Adrenal gland (tissue), 12 donors: ENCODE data around the gene TRIM63. TPM values are rescaled to one million over a fixed set of nuclear protein-coding genes. Genes with fewer than 3 reads are reported as not detected.

Experiments
- DNase-seq, 7 donors: peaks; one replicate each; pipeline ENCODE4 v3.0.0-alpha.2; 2019 to 2020
- H3K27ac ChIP-seq, 5 donors: fragments of 200-600 bp; sonication (generic) in 4 of 5; 1 replicate in 3 of 5; 2 replicates in 2 of 5; pipeline versions ENCODE4 v1.5.1 to v1.8.0; 2016 to 2020; ENCODE audit warnings: mild to moderate bottlenecking in 1 of 5
- H3K27me3 ChIP-seq: fragments of 200-600 bp; 2 replicates; pipeline ENCODE4 v1.8.0; 2021
- H3K36me3 ChIP-seq, 2 donors: fragments of 200-600 bp; replicated peaks in 1 of 2; 1 replicate in 1 of 2; 2 replicates in 1 of 2; pipeline versions ENCODE4 v1.5.1 to v1.8.0; 2018 to 2022
- H3K4me1 ChIP-seq, 2 donors: fragments of 200-600 bp; replicated peaks in 1 of 2; 1 replicate in 1 of 2; 2 replicates in 1 of 2; pipeline versions ENCODE4 v1.5.1 to v1.8.0; 2018 to 2021
- H3K4me3 ChIP-seq, 4 donors: fragments of 200-600 bp; sonication (generic) in 3 of 4; one replicate each; pipeline ENCODE4 v1.5.1; 2016 to 2018
- H3K9me3 ChIP-seq, 3 donors: fragments of 200-600 bp; sonication (generic) in 1 of 3; replicated peaks in 1 of 3; 1 replicate in 2 of 3; 2 replicates in 1 of 3; pipeline versions ENCODE4 v1.5.1 to v1.8.0; 2016 to 2021
- POLR2A ChIP-seq, 2 donors: fragments of 450-650 bp; IDR thresholded peaks; one replicate each; pipeline ENCODE4 v1.6.1; 2017; ENCODE audit warnings: antibody characterized with exemption in 2 of 2, mild to moderate bottlenecking in 2 of 2, moderate library complexity in 1 of 2
- WGBS, 4 donors: extraction: QIAGEN DNeasy Blood & Tissue Kit in 2 of 4; methylation state at CpG; one replicate each; pipeline versions ENCODE4 v1.1.5 to v1.1.7; 2013 to 2017; 5-methylcytosine and 5-hydroxymethylcytosine counted together
- intact Hi-C, 2 donors: fragments of 100-400 bp; cut with DNase I; formaldehyde crosslinking; loops; one replicate each; pipeline versions ENCODE4 v1.14.1 to v1.15.0; 2022 to 2023
- polyA plus RNA-seq, 3 donors: library from polyadenylated mRNA; stranded (reverse); fragments of 200-250 nt in 2 of 3; fragments of 350-450 nt in 1 of 3; fragmentation: Illumina TruSeq in 1 of 3; extraction: RNeasy Lipid Tissue Mini Kit (QIAGEN cat#74804) in 1 of 3; gene quantifications; one replicate each; pipeline ENCODE4 v1.2.3, GENCODE V29; 2013 to 2014
- total RNA-seq, 9 donors: library from RNA; depleted of rRNA in 4 of 9; stranded (reverse); fragments of >200 nt in 4 of 9; fragments of 120-200 nt in 1 of 9; fragmentation: NEBNext Ultra II Directional in 1 of 9; extraction: Animal tissue kit (Norgen Biotek cat#: 25700) in 1 of 9; gene quantifications; one replicate each; pipeline versions ENCODE4 v1.1.0 to v1.2.4, GENCODE V29; 2013 to 2023
- TF ChIP-seq, protein P1 (sequence below), 6 experiments: fragments of 450-650 bp in 4 of 6; fragments of 200-600 bp in 2 of 6; sonication (generic) in 1 of 6; IDR thresholded peaks; 1 replicate in 5 of 6; 2 replicates in 1 of 6; pipeline versions ENCODE4 v1.5.1 to v1.8.0; 2016 to 2021; ENCODE audit warnings: antibody characterized with exemption in 6 of 6, mild to moderate bottlenecking in 2 of 6, moderate library complexity in 1 of 6
- donor health status: healthy with polysubstance abuse.
- donor health status: Bipolar disorder and iron deficiency.
- donor health status: DM: yes; HTN: yes; CAD: no.
- donor health status: DM: no; HTN: no; CAD: no.
- donor health status: DM: no; HTN: no; CAD: no.
- donor health status: DM: yes; HTN: yes; CAD: no.

Gene TRIM63
- total and polyA plus RNA-seq, 12 donors, result 0.06 to 4.6 (median 0.18) TPM; not detected in 7

DNA sequence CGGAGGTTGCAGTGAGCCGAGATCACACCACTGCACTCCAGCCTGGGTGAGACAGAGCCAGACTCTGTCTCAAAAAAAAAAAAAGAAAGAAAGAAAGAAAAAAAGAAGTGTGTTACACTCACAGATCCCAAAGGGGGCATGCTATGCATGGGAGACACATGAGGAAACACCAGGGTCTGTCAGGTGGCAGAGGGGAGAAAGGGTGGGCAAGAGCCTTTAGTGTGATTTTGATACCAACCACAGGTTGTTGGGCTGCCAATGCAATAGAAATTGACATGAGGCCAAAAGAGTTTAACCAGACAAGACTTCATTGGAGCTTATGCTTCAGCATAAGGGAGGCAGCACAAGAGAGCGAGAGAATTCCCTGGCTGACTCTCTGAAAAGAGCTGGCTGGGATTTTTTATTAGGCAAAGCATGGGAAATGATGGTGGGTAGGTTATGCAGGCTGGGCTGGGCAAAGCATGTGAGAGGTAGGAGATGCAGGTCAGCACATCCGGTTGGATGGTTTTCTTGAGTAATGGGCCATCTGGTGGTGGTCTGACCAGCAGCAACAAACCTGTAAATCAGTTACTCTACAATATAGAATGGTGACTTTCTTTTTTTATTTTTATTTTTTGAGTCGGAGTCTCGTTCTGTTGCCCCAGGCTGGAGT is 57.5 kb downstream of the TRIM63 start:
- TF ChIP-seq, protein P1, sequence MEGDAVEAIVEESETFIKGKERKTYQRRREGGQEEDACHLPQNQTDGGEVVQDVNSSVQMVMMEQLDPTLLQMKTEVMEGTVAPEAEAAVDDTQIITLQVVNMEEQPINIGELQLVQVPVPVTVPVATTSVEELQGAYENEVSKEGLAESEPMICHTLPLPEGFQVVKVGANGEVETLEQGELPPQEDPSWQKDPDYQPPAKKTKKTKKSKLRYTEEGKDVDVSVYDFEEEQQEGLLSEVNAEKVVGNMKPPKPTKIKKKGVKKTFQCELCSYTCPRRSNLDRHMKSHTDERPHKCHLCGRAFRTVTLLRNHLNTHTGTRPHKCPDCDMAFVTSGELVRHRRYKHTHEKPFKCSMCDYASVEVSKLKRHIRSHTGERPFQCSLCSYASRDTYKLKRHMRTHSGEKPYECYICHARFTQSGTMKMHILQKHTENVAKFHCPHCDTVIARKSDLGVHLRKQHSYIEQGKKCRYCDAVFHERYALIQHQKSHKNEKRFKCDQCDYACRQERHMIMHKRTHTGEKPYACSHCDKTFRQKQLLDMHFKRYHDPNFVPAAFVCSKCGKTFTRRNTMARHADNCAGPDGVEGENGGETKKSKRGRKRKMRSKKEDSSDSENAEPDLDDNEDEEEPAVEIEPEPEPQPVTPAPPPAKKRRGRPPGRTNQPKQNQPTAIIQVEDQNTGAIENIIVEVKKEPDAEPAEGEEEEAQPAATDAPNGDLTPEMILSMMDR (IDR thresholded peaks at IDR 0.05), result no peak
- no peak for TF ChIP-seq POLR2A (IDR thresholded peaks at IDR 0.05)
- 68 to 74% (median 71%) methylated on average over 6 of the region's 6 CpGs for WGBS, 4 donors
- DNase-seq, result no peak
- Histone ChIP-seq H3K4me1 (peaks cover 0 to 9% of the 10 kb centered on the region in 2 donors), H3K27me3 (no peaks in the 10 kb centered on the region), H3K9me3 (no peaks in the 10 kb centered on the region), H3K4me3 (no peak overlapping the region), H3K36me3 (no peaks in the 10 kb centered on the region), H3K27ac (no peak overlapping the region)
- intact Hi-C loops, result no loop called here

DNA sequence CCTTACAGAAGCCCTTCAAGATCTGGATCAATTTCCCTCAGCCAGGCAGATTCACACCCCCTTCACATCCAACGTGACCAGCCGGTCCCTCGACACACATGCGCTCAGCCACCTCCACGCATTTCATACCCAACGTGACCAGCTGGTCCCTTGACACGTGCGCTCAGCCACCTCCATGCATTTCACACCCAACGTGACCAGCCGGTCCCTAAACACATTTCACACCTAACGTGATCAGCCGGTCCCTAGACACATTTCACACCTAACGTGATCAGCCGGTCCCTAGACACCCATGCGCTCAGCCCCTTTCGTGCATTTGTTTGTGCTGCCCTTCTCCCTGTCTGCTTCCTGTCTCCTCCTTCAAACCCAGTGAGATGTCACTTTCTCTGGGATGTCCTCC is 60.7 kb downstream of the TRIM63 start:
- DNase-seq, result no peak
- intact Hi-C loops, result no loop called here
- TF ChIP-seq POLR2A (IDR thresholded peaks at IDR 0.05), result no peak
- Histone ChIP-seq H3K4me1 (no peaks in the 10 kb centered on the region), H3K36me3 (no peaks in the 10 kb centered on the region), H3K9me3 (no peaks in the 10 kb centered on the region), H3K27ac (no peak overlapping the region), H3K4me3 (no peak overlapping the region), H3K27me3 (no peaks in the 10 kb centered on the region)
- WGBS, 4 donors, result 86 to 92% (median 89%) methylated on average over 16 of the region's 16 CpGs

DNA sequence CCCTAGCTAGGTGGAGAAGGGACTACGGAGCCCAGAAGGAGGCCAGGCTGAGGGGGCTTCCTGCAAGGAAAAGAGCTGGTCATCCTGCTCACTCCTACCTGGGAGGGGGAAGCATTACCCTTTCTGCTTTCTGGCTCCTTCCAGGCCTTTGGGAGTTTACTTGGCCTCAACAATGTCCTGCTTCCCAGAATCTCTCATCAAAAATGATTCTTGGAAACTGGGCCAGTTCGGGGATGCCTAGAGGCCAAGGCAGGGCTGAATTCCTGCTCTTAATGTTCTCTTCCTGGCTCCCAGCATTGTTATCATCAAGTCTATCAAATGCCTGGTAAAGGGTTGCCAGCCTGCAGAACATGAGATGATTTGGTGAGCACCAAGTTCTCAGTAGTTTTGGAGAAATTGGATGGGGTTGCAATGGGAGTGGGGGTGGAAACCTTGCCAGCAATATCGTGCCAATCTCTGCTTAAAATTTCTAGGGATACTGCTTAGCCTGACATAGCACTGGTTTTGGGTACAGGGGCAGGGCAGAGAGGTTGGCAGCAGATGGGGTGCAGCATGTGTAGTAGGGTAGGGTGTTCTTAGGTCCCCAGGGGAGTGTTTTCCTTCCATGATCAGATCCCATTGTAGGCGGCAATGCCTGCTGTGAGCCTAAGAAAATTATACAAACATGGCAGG is 61.9 kb downstream of the TRIM63 start:
- 63 to 72% (median 72%) methylated on average over 3 to 4 of the region's 4 CpGs for WGBS, 4 donors
- Histone ChIP-seq H3K4me1 (no peaks in the 10 kb centered on the region), H3K36me3 (no peaks in the 10 kb centered on the region), H3K4me3 (no peak overlapping the region), H3K9me3 (no peaks in the 10 kb centered on the region), H3K27me3 (no peaks in the 10 kb centered on the region), H3K27ac (peak overlapping the region in 1 of 5 donors; percentile 57)
- intact Hi-C loops, result no loop called here
- TF ChIP-seq, protein P1 (IDR thresholded peaks at IDR 0.05), result no peak
- no peak for TF ChIP-seq POLR2A (IDR thresholded peaks at IDR 0.05)
- DNase-seq, result no peak

DNA sequence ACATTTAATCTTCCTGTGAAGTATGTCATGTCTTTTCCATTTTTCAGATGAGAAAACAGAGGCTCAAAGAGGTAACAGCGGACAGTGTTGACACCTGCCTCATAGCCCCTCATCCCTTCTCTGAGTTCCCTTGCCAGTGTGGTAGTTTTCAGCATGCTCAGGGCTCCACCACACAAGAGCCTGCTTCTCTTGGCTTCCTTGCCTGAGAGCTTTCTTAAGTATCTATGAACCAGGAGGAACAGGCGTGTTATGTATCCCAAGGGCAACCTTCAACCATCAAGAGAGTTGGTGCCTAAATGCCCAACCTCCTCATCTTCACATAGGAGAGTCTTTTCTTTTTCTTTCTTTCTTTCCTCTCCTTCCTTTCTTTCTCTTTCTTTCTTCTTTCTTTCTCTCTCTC is 63.7 kb downstream of the TRIM63 start:
- H3K27me3 ChIP-seq, result no peaks in the 10 kb centered on the region
- H3K27ac ChIP-seq, result no peak overlapping the region
- 73 to 86% (median 79%) methylated on average over 2 of the region's 2 CpGs for WGBS, 4 donors

More for the DNA sequence above, 63.7 kb downstream of the TRIM63 start:
- Histone ChIP-seq H3K4me3 (no peak overlapping the region), H3K4me1 (peaks cover 0 to under 1% of the 10 kb centered on the region in 2 donors), H3K9me3 (no peaks in the 10 kb centered on the region), H3K36me3 (no peaks in the 10 kb centered on the region)
- no peak for DNase-seq
- no peak for TF ChIP-seq POLR2A (IDR thresholded peaks at IDR 0.05)
- TF ChIP-seq, protein P1 (IDR thresholded peaks at IDR 0.05), result no peak
- intact Hi-C loops, result no loop called here
